Activated T-cell treated with anti-CD3 and anti-CD28 coated beads for 48 hours (primary cell): Measurements from ENCODE around the gene KIF23.

Experiments
- DNase-seq: peaks from one replicate; pipeline ENCODE4 v3.0.0-alpha.2; 2020; ENCODE audit warnings: low read depth

KIF23 gene

GRCh38 chr15:69465253-69465652 lies 51.1 kb downstream of the KIF23 start:
- no peak for DNase-seq

GRCh38 chr15:69466733-69467132 lies 52.6 kb downstream of the KIF23 start:
- no peak for DNase-seq

- DNase-seq = no peak
These were observed 53.5 kb downstream of the KIF23 start for GRCh38 chr15:69467636-69468035.

GRCh38 chr15:69468241-69469121 lies 54.3 kb downstream of the KIF23 start:
- peak; percentile 76 for DNase-seq

- DNase-seq = no peak
These were observed 55.5 kb downstream of the KIF23 start for GRCh38 chr15:69469467-69470201.

GRCh38 chr15:69472046-69472445 lies 57.9 kb downstream of the KIF23 start:
- DNase-seq = no peak

GRCh38 chr15:69472562-69472961 lies 58.4 kb downstream of the KIF23 start:
- no peak for DNase-seq

GRCh38 chr15:69474291-69474690 lies 60.1 kb downstream of the KIF23 start:
- no peak for DNase-seq

- no peak for DNase-seq
These were observed 60.8 kb downstream of the KIF23 start for GRCh38 chr15:69474846-69475455.

- DNase-seq = peak; percentile 66
These were observed 61.7 kb downstream of the KIF23 start for GRCh38 chr15:69475769-69476358.

- no peak for DNase-seq
These were observed 62.7 kb downstream of the KIF23 start for GRCh38 chr15:69476704-69477473.

GRCh38 chr15:69478259-69478781 lies 64.2 kb downstream of the KIF23 start:
- DNase-seq = peak; percentile 44

- no peak for DNase-seq
These were observed 64.9 kb downstream of the KIF23 start for GRCh38 chr15:69479081-69479480.

- no peak for DNase-seq
These were observed 65.8 kb downstream of the KIF23 start for GRCh38 chr15:69479971-69480370.

- no peak for DNase-seq
These were observed 66.8 kb downstream of the KIF23 start for GRCh38 chr15:69480932-69481331.

GRCh38 chr15:69482686-69483256 lies 68.6 kb downstream of the KIF23 start:
- DNase-seq = no peak

- DNase-seq = no peak
These were observed 70.7 kb downstream of the KIF23 start for GRCh38 chr15:69484837-69485236.

- DNase-seq = no peak
These were observed 72.4 kb downstream of the KIF23 start for GRCh38 chr15:69486481-69487110.

GRCh38 chr15:69489073-69489571 lies 75.0 kb downstream of the KIF23 start:
- DNase-seq = no peak

- DNase-seq = no peak
These were observed 76.3 kb downstream of the KIF23 start for GRCh38 chr15:69490356-69491037.
